IMR-90 (cell line): Measurements from ENCODE around the gene MRPL58. TPM values are rescaled to one million over a fixed set of nuclear protein-coding genes. Genes with fewer than 3 reads are reported as not detected.

Source experiments
- ATAC-seq: fragments of 200-7000 bp; cut with Tn5 transposase; 2 replicates; pipeline ENCODE4 v1.9.1; 2020; ENCODE audit warnings: low read depth, mild to moderate bottlenecking, moderate library complexity
- BruUV-seq: library from RNA; stranded (reverse); fragments of 400-500 nt; replicated peaks from 2 replicates; lab custom pipeline; 2021; lab: Mats Ljungman, UMichigan
- CTCF ChIA-PET: fragments of 300-600 bp; formaldehyde crosslinking; extraction: SDS; loops from one replicate; lab custom pipeline; 2021; ENCODE audit warnings: antibody characterized with exemption; lab: Yijun Ruan, JAX
- POLR2A ChIA-PET: fragments of 300-600 bp; sonication (Branson Sonifier 250); formaldehyde crosslinking; loops from one replicate; lab custom pipeline; 2022; ENCODE audit warnings: antibody characterized with exemption; ENCODE audit not compliant: unreplicated experiment; lab: Charles Lee
- DNase-seq: peaks from one replicate; pipeline ENCODE4 v3.0.0; 2013
- H2AFZ ChIP-seq: replicated peaks from 2 replicates; pipeline ENCODE3; 2013; ENCODE audit warnings: low read length, mild to moderate bottlenecking; ENCODE audit not compliant: poor library complexity
- H2AK5ac ChIP-seq: 2 replicates; pipeline ENCODE4 v1.6.1; 2013; ENCODE audit warnings: low read depth, low read length, inconsistent platforms
- H2AK9ac ChIP-seq: replicated peaks from 2 replicates; pipeline ENCODE3; 2013; ENCODE audit warnings: mild to moderate bottlenecking, low read depth, low read length, moderate library complexity; ENCODE audit not compliant: poor library complexity
- H2BK120ac ChIP-seq: 2 replicates; pipeline ENCODE4 v1.6.1; 2013; ENCODE audit warnings: low read depth, low read length, inconsistent platforms
- H2BK15ac ChIP-seq: 3 replicates; pipeline ENCODE4 v1.6.1; 2013; ENCODE audit warnings: low read depth, low read length, inconsistent platforms
- H2BK20ac ChIP-seq: 2 replicates; pipeline ENCODE4 v1.6.1; 2013; ENCODE audit warnings: low read depth, mild to moderate bottlenecking, inconsistent platforms, low read length, moderate library complexity
- H2BK5ac ChIP-seq: 2 replicates; pipeline ENCODE4 v1.6.1; 2013; ENCODE audit warnings: mild to moderate bottlenecking, low read depth, low read length, inconsistent platforms; ENCODE audit not compliant: poor library complexity, severe bottlenecking
- H3K14ac ChIP-seq: replicated peaks from 2 replicates; pipeline ENCODE4 v1.6.1; 2013; ENCODE audit warnings: low read depth, low read length, inconsistent platforms
- H3K18ac ChIP-seq: 2 replicates; pipeline ENCODE4 v1.6.1; 2013; ENCODE audit warnings: low read depth, low read length, control low read depth
- H3K23ac ChIP-seq: 2 replicates; pipeline ENCODE4 v1.6.1; 2013; ENCODE audit warnings: low read depth, low read length, inconsistent platforms
- H3K27ac ChIP-seq: 2 replicates; pipeline ENCODE4 v1.5.1; 2013; ENCODE audit warnings: mild to moderate bottlenecking, control low read depth, low read length; ENCODE audit not compliant: insufficient read depth
- H3K27me3 ChIP-seq: 2 replicates; pipeline ENCODE4 v1.6.1; 2013; ENCODE audit warnings: low read length; ENCODE audit not compliant: control insufficient read depth, insufficient read depth
- H3K36me3 ChIP-seq: 2 replicates; pipeline ENCODE4 v1.6.1; 2013; ENCODE audit warnings: low read length, mixed read lengths; ENCODE audit not compliant: control insufficient read depth, insufficient read depth
- H3K4ac ChIP-seq: 2 replicates; pipeline ENCODE4 v1.6.1; 2013; ENCODE audit warnings: low read depth, low read length, inconsistent platforms
- H3K4me1 ChIP-seq: 2 replicates; pipeline ENCODE4 v1.6.1; 2013; ENCODE audit warnings: low read length, mixed read lengths; ENCODE audit not compliant: control insufficient read depth, insufficient read depth
- H3K4me2 ChIP-seq: 2 replicates; pipeline ENCODE4 v1.6.1; 2013; ENCODE audit warnings: low read depth, mild to moderate bottlenecking, control low read depth, low read length, moderate library complexity
- H3K4me3 ChIP-seq: 2 replicates; pipeline ENCODE4 v1.5.1; 2013; ENCODE audit warnings: low read depth, mild to moderate bottlenecking, control low read depth, low read length, moderate library complexity; ENCODE audit not compliant: insufficient read depth
- H3K56ac ChIP-seq: 2 replicates; pipeline ENCODE4 v1.6.1; 2013; ENCODE audit warnings: low read length, inconsistent platforms; ENCODE audit not compliant: insufficient read depth; ENCODE audit errors: extremely low read depth
- H3K79me1 ChIP-seq, 2 experiments: 2 replicates each; pipeline ENCODE4 v1.6.1; 2013; ENCODE audit warnings: low read length in 2 of 2, inconsistent platforms in 1 of 2, low read depth in 1 of 2
- H3K9ac ChIP-seq: 2 replicates; pipeline ENCODE4 v1.6.1; 2013; ENCODE audit warnings: low read depth, low read length, control low read depth
- H3K9me1 ChIP-seq: 2 replicates; pipeline ENCODE4 v1.6.1; 2013; ENCODE audit warnings: low read length, inconsistent platforms; ENCODE audit not compliant: insufficient read depth
- H3K9me3 ChIP-seq: 2 replicates; pipeline ENCODE4 v1.6.1; 2013; ENCODE audit warnings: low read length; ENCODE audit not compliant: control insufficient read depth, insufficient read depth
- H4K20me1 ChIP-seq: 2 replicates; pipeline ENCODE4 v1.6.1; 2013; ENCODE audit warnings: low read length, inconsistent platforms; ENCODE audit not compliant: insufficient read depth
- H4K5ac ChIP-seq: 2 replicates; pipeline ENCODE4 v1.6.1; 2013; ENCODE audit warnings: mild to moderate bottlenecking, low read depth, low read length, control low read depth
- H4K8ac ChIP-seq, 2 experiments: 2 replicates each; pipeline ENCODE4 v1.6.1; 2013; ENCODE audit warnings: low read depth in 2 of 2, low read length in 2 of 2, control low read depth in 1 of 2, inconsistent platforms in 1 of 2
- H4K91ac ChIP-seq: 2 replicates; pipeline ENCODE4 v1.6.1; 2013; ENCODE audit warnings: low read depth, low read length, inconsistent platforms; ENCODE audit not compliant: insufficient read depth
- BHLHE40 ChIP-seq: fragments of 150-350 bp; IDR thresholded peaks from 2 replicates; pipeline ENCODE4 v1.6.1; 2016; ENCODE audit warnings: mild to moderate bottlenecking, low read depth, low read length
- CEBPB ChIP-seq: IDR thresholded peaks from 2 replicates; pipeline ENCODE4 v1.6.1; 2012; ENCODE audit warnings: low read depth, low read length, improper control_type of control experiment
- CHD1 ChIP-seq: IDR thresholded peaks from 2 replicates; pipeline ENCODE4 v1.6.1; 2012; ENCODE audit warnings: low read depth, low read length, improper control_type of control experiment
- MAFK ChIP-seq: IDR thresholded peaks from 2 replicates; pipeline ENCODE4 v1.6.1; 2012; ENCODE audit warnings: low read depth, low read length, improper control_type of control experiment
- NFE2L2 ChIP-seq: fragments of 150-350 bp; IDR thresholded peaks from 2 replicates; pipeline ENCODE4 v1.6.1; 2016; ENCODE audit warnings: low read depth, mild to moderate bottlenecking, low read length
- POLR2A ChIP-seq: IDR thresholded peaks from 2 replicates; pipeline ENCODE4 v1.6.1; 2012; ENCODE audit warnings: mild to moderate bottlenecking, low read depth, low read length
- RAD21 ChIP-seq: IDR thresholded peaks from 2 replicates; pipeline ENCODE4 v1.6.1; 2012; ENCODE audit warnings: low read length, improper control_type of control experiment
- RFX5 ChIP-seq: IDR thresholded peaks from 2 replicates; pipeline ENCODE4 v1.8.0; 2012; ENCODE audit warnings: low read depth, mild to moderate bottlenecking, low read length, moderate library complexity
- SMC3 ChIP-seq: fragments of 150-350 bp; IDR thresholded peaks from 2 replicates; pipeline ENCODE4 v1.6.1; 2016; ENCODE audit warnings: low read depth, mild to moderate bottlenecking, antibody characterized with exemption, low read length, moderate library complexity
- WGBS, 2 experiments: methylation state at CpG; one replicate each; pipeline versions ENCODE4 v1.1.5 to v1.1.7; 2013; ENCODE audit warnings: missing lambda C conversion rate in 2 of 2; ENCODE audit not compliant: insufficient read length in 1 of 2; ENCODE audit errors: extremely low coverage in 2 of 2; 5-methylcytosine and 5-hydroxymethylcytosine counted together
- dilution Hi-C: fragments of 300-500 bp; cut with HindIII; formaldehyde crosslinking; loops from one replicate; pipeline ENCODE4 v1.14.3; 2018; ENCODE audit warnings: low sequenced_read_pairs; ENCODE audit not compliant: unreplicated experiment
- in situ Hi-C: fragments of 300-500 bp; cut with MboI; formaldehyde crosslinking; loops from 3 replicates; pipeline ENCODE4 v1.14.3; 2019; ENCODE audit warnings: low sequenced_read_pairs, inconsistent platforms, mixed read lengths
- intact Hi-C: fragments of 100-400 bp; cut with micrococcal nuclease; formaldehyde crosslinking; loops from 2 replicates; pipeline ENCODE4 v1.10.0; 2022
- polyA plus RNA-seq, 3 experiments: library from polyadenylated mRNA; depleted of rRNA; stranded (reverse); fragments of >200 nt; gene quantifications; 2 replicates each; pipeline ENCODE4 v1.2.3, GENCODE V29; 2012; ENCODE audit warnings: low replicate concordance in 1 of 3
- total RNA-seq: library from RNA; depleted of rRNA; stranded (reverse); fragments of >200 nt; gene quantifications from 2 replicates; pipeline ENCODE4 v1.2.3, GENCODE V29; 2012
- TF ChIP-seq, protein P1 (sequence below): fragments of 150-350 bp; IDR thresholded peaks from 2 replicates; pipeline ENCODE4 v1.6.1; 2016; ENCODE audit warnings: low read depth, mild to moderate bottlenecking, low read length, moderate library complexity, borderline replicate concordance

MRPL58 gene
- total and polyA plus RNA-seq, 2 of the 4 experiments (the other 2 are of a cell fraction) = 42.5 to 53.0 TPM

DNA sequence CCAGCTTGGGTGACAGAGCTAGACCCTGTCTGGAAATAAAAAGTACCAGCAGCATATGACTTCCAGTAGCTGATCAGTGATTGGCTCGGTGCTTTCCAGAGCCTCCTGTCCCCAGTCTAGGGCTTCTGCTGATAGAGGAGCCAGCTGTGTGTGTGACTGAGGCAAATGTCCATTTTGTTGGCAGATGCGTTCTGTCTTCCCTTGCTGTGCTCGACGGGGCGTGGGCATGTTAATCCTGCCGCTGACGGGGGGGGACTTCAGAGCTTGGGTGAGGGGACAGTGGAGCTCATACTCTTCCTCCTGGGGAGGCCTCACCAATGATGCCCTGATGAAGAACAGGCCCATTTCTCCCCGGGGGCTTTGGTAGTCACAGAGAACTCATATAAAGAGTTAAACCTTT lies 49.1 kb downstream of the MRPL58 start:
- ChIA-PET CTCF (interaction anchor here (0.6 to 2.3 kb wide), 2 partner anchors 12 to 52 kb away, joined by 4 to 13 read pairs; no protein-coding TSS in a partner anchor), POLR2A (no interaction called here)
- Histone ChIP-seq H3K9me1 (0 out of 2 replicates have a peak, but pooled peaks cover 3% of the 10 kb centered on the region), H2AFZ (no peak overlapping the region), H4K91ac (no peak overlapping the region), H3K56ac (no peak overlapping the region), H4K20me1 (no peaks in the 10 kb centered on the region), H2BK15ac (no peak overlapping the region), H3K14ac (no peak overlapping the region), H3K9me3 (no peaks in the 10 kb centered on the region), H2BK5ac (no peak overlapping the region), H3K27ac (no peak overlapping the region), H3K4me1 (peaks cover 6% of the 10 kb centered on the region; the same call in 1 of the 2 replicates), H3K18ac (no peak overlapping the region), H3K9ac (no peak overlapping the region), H3K23ac (no peak overlapping the region), H3K4me2 (no peak overlapping the region), H2BK20ac (no peak overlapping the region), H3K27me3 (no peaks in the 10 kb centered on the region), H4K8ac (no peak overlapping the region), H3K4me3 (no peak overlapping the region), H2BK120ac (no peak overlapping the region), H3K36me3 (peaks cover 50% of the 10 kb centered on the region), H4K5ac (no peak overlapping the region), H2AK9ac (no peak overlapping the region), H3K4ac (no peak overlapping the region), H2AK5ac (no peak overlapping the region), H3K79me1 (peaks cover 3 to 5% of the 10 kb centered on the region in 2 experiments; a peak in 3 of 4 replicates)
- intact Hi-C loops (loop anchor here (5.0 to 10.0 kb wide), 2 partner anchors 51 to 143 kb away; partner anchors contain the start of gene NUP85), in situ Hi-C loops (loop anchor here (10.0 to 25.0 kb wide), 2 partner anchors 143 to 351 kb away; partner anchors contain the start of genes GRB2 and NUP85), dilution Hi-C loops (no loop called here)
- no TSS peak for BruUV-seq
- TF ChIP-seq CEBPB (no peak), RFX5 (no peak), CHD1 (no peak), POLR2A (no peak), NFE2L2 (no peak), SMC3 (no peak), RAD21 (no peak), MAFK (no peak), BHLHE40 (no peak)
- TF ChIP-seq, protein P1, sequence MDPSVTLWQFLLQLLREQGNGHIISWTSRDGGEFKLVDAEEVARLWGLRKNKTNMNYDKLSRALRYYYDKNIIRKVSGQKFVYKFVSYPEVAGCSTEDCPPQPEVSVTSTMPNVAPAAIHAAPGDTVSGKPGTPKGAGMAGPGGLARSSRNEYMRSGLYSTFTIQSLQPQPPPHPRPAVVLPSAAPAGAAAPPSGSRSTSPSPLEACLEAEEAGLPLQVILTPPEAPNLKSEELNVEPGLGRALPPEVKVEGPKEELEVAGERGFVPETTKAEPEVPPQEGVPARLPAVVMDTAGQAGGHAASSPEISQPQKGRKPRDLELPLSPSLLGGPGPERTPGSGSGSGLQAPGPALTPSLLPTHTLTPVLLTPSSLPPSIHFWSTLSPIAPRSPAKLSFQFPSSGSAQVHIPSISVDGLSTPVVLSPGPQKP = no peak
- no peak for ATAC-seq
- 93% methylated on average over 3 of the region's 8 CpGs; no CpG with 5 or more reads in 1 of the 2 experiments for WGBS, 2 experiments
- DNase-seq = no peak
